ENCODE data around the gene SSNA1. TPM values are rescaled to one million over a fixed set of nuclear protein-coding genes. Genes with fewer than 3 reads are reported as not detected.

Gene SSNA1
- total and polyA plus RNA-seq, 9 of the 15 experiments (the other 6 are each of a cell fraction or from before 2014, with no cell fraction given), result 1.9 to 130 (median 57.1) TPM

DNA sequence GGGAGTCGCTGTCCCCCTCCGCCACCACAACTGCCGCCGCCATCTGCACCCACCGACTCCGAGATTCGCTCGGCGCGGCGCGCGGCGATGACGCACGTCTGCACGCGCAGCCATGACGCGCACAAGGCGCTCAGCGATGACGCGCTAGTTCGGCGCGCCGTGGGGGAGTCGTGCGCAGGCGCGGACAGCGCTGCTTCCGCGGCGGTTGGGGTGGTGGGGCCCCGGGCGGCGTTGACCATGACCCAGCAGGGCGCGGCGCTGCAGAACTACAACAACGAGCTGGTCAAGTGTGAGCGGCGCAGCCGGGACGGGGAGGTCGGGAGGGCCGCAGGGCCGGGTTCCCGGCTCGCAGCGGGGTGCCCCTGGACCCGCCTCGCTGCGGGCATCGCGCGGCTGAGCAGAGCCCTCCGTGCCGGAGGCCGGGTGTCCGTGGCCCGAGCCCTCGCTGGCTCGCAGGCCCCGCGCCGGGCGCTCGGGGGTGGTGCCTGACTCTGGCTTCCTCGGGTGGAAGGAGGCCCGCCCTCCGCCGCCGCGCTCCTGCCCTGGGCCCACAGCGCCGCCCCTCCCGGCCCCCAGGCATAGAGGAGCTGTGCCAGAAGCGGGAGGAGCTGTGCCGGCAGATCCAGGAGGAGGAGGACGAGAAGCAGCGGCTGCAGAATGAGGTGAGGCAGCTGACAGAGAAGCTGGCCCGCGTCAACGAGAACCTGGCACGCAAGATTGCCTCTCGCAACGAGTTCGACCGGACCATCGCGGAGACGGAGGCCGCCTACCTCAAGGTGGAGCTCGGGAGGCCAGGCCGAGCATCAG, at the start of gene SSNA1, which contains the start of gene ANAPC2 (continued):
- TF ChIP-seq, protein P1, sequence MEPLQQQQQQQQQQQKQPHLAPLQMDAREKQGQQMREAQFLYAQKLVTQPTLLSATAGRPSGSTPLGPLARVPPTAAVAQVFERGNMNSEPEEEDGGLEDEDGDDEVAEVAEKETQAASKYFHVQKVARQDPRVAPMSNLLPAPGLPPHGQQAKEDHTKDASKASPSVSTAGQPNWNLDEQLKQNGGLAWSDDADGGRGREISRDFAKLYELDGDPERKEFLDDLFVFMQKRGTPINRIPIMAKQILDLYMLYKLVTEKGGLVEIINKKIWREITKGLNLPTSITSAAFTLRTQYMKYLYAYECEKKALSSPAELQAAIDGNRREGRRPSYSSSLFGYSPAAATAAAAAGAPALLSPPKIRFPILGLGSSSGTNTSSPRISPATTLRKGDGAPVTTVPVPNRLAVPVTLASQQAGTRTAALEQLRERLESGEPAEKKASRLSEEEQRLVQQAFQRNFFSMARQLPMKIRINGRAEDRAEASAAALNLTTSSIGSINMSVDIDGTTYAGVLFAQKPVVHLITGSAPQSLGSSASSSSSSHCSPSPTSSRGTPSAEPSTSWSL (CRISPR knock-in tag; IDR thresholded peaks at IDR 0.05; ENCODE audit: borderline replicate concordance), result no peak
- peak; percentile 77 for TF ChIP-seq FOSL1 (tag; conservative IDR thresholded peaks at IDR 0.05)
- TF ChIP-seq PURB (CRISPR knock-in tag; IDR thresholded peaks at IDR 0.05; ENCODE audit: low read depth), result no peak
- TF ChIP-seq POLR2AphosphoS5 (IDR thresholded peaks at IDR 0.05; ENCODE audit: control insufficient read depth, insufficient read depth, low read depth, low read length), result peak; percentile 83
- peak; percentile 44 for TF ChIP-seq GABPA (tag; conservative IDR thresholded peaks at IDR 0.05; ENCODE audit: low read depth)
- no peak for TF ChIP-seq SPI1 (IDR thresholded peaks at IDR 0.05; ENCODE audit: borderline replicate concordance, low read depth, low read length)
- peak; percentile 51; the same call in 1 of the 2 replicates for TF ChIP-seq SMARCA5 (IDR thresholded peaks at IDR 0.05)
- peak; percentile 100 for TF ChIP-seq CREM (IDR thresholded peaks at IDR 0.05; ENCODE audit: low read depth)
- TF ChIP-seq SMARCA4 (IDR thresholded peaks at IDR 0.05), result no peak
- TF ChIP-seq RBM14 (IDR thresholded peaks at IDR 0.05; ENCODE audit: borderline replicate concordance, insufficient read depth, low read depth, low read length), result no peak
- TF ChIP-seq, protein P2, sequence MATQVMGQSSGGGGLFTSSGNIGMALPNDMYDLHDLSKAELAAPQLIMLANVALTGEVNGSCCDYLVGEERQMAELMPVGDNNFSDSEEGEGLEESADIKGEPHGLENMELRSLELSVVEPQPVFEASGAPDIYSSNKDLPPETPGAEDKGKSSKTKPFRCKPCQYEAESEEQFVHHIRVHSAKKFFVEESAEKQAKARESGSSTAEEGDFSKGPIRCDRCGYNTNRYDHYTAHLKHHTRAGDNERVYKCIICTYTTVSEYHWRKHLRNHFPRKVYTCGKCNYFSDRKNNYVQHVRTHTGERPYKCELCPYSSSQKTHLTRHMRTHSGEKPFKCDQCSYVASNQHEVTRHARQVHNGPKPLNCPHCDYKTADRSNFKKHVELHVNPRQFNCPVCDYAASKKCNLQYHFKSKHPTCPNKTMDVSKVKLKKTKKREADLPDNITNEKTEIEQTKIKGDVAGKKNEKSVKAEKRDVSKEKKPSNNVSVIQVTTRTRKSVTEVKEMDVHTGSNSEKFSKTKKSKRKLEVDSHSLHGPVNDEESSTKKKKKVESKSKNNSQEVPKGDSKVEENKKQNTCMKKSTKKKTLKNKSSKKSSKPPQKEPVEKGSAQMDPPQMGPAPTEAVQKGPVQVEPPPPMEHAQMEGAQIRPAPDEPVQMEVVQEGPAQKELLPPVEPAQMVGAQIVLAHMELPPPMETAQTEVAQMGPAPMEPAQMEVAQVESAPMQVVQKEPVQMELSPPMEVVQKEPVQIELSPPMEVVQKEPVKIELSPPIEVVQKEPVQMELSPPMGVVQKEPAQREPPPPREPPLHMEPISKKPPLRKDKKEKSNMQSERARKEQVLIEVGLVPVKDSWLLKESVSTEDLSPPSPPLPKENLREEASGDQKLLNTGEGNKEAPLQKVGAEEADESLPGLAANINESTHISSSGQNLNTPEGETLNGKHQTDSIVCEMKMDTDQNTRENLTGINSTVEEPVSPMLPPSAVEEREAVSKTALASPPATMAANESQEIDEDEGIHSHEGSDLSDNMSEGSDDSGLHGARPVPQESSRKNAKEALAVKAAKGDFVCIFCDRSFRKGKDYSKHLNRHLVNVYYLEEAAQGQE (IDR thresholded peaks at IDR 0.05; ENCODE audit: borderline replicate concordance), result peak; percentile 82
- TF ChIP-seq, protein P2 (CRISPR knock-in tag; IDR thresholded peaks at IDR 0.05; ENCODE audit: low read depth), result 0 out of 2 replicates have a peak, but pooled peaks have one; percentile 29
- TF ChIP-seq ZNF668 (CRISPR knock-in tag; IDR thresholded peaks at IDR 0.05), result no peak
- no peak; the same call in 1 of the 2 replicates for TF ChIP-seq TCF7 (IDR thresholded peaks at IDR 0.05; ENCODE audit: borderline replicate concordance)
- TF ChIP-seq, protein P3, sequence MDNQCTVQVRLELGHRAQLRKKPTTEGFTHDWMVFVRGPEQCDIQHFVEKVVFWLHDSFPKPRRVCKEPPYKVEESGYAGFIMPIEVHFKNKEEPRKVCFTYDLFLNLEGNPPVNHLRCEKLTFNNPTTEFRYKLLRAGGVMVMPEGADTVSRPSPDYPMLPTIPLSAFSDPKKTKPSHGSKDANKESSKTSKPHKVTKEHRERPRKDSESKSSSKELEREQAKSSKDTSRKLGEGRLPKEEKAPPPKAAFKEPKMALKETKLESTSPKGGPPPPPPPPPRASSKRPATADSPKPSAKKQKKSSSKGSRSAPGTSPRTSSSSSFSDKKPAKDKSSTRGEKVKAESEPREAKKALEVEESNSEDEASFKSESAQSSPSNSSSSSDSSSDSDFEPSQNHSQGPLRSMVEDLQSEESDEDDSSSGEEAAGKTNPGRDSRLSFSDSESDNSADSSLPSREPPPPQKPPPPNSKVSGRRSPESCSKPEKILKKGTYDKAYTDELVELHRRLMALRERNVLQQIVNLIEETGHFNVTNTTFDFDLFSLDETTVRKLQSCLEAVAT (IDR thresholded peaks at IDR 0.05), result peak; percentile 49 to 99; a peak in 2 of 4 replicates
- TF ChIP-seq MED1 (CRISPR knock-in tag; IDR thresholded peaks at IDR 0.05; ENCODE audit: borderline replicate concordance), result no peak
